Motor neuron (in vitro differentiated cells): ENCODE results near the gene OR4C13. TPM values are rescaled to one million over a fixed set of nuclear protein-coding genes. Genes with fewer than 3 reads are reported as not detected.
"Not testable (repeated sequence)": the region's sequence is repeated elsewhere in the genome, so short reads cannot be mapped to it uniquely, and the experiment has no call there.

ENCODE experiments used
- ATAC-seq, 8 experiments: fragments of 200-7000 bp; cut with Tn5 transposase; replicated peaks in 6 of 8; 2 replicates each; pipeline ENCODE4 v1.8.0; 2021; ENCODE audit warnings: mild to moderate bottlenecking in 8 of 8, moderate library complexity in 8 of 8
- H3K27ac ChIP-seq, 2 donors: fragments of 250-450 bp; sonication (Bioruptor Pico); 2 replicates each; pipeline ENCODE4 v1.9.0; 2021; ENCODE audit warnings: antibody characterized with exemption in 2 of 2, mild to moderate bottlenecking in 2 of 2, moderate library complexity in 1 of 2
- H3K4me1 ChIP-seq, 2 donors: fragments of 250-450 bp; sonication (Bioruptor Pico); replicated peaks in 1 of 2; 2 replicates each; pipeline ENCODE4 v1.6.1; 2021; ENCODE audit warnings: antibody characterized with exemption in 2 of 2, mild to moderate bottlenecking in 2 of 2, moderate library complexity in 1 of 2
- H3K4me3 ChIP-seq, 5 donors: fragments of 250-450 bp; sonication (Bioruptor Pico); 2 replicates each; pipeline ENCODE4 v1.9.0; 2021; ENCODE audit warnings: antibody characterized with exemption in 5 of 5, mild to moderate bottlenecking in 5 of 5, moderate library complexity in 4 of 5
- WGBS, 10 experiments: fragments of 450-650 bp; shearing (Covaris generic); methylation state at CpG; one replicate each; pipeline ENCODE4 v1.0.0; 2022; 5-methylcytosine and 5-hydroxymethylcytosine counted together
- in situ Hi-C, 9 experiments: fragments of 400-800 bp; cut with MboI; loops; one replicate each; pipeline ENCODE4 v1.15.0; 2021; ENCODE audit warnings: low sequenced_read_pairs in 9 of 9, low pct_unique_long_range_greater_than_20kb in 2 of 9; ENCODE audit not compliant: unreplicated experiment in 9 of 9
- total RNA-seq, 8 experiments: library from RNA; unstranded; fragments of 300-600 nt; gene quantifications; 2 replicates each; pipeline versions ENCODE4 v1.2.3 to v1.2.4, GENCODE V29; 2022

OR4C13 gene
- under 1 TPM in 1 of 8 experiments, not detected in 7; 0.76 TPM for total RNA-seq

GRCh38 chr11:49952091-49952490, at the start of gene OR4C13:
Gene OR4C13, plus strand, starts transcription at chr11:49952391. Its CDS starts 32 bp downstream, at chr11:49952423.
- ATAC-seq, result no peak
- Histone ChIP-seq H3K4me1 (no peaks in the 10 kb centered on the region), H3K27ac (no peak within 1 kb of the TSS), H3K4me3 (no peak within 1 kb of the TSS)
- WGBS, 10 experiments, result 0 to 89% (median 50%) methylated on average over 1 of the region's 1 CpG; no CpG with 5 or more reads in 1 of the 10 experiments
- in situ Hi-C loops, result no loop called here

GRCh38 chr11:49911516-49911915, 40.7 kb upstream of the OR4C13 start:
- H3K27ac ChIP-seq, H3K4me1 ChIP-seq, ATAC-seq, H3K4me3 ChIP-seq, in situ Hi-C loops: not testable (repeated sequence)
- 20% methylated on average over 1 of the region's 13 CpGs; no CpG with 5 or more reads in 9 of the 10 experiments for WGBS, 10 experiments

GRCh38 chr11:49948701-49949100, 3.5 kb upstream of the OR4C13 start:
- ATAC-seq, H3K27ac ChIP-seq, H3K4me1 ChIP-seq, H3K4me3 ChIP-seq, in situ Hi-C loops: not testable (repeated sequence)
- 0 to 100% (median 0%) methylated on average over 1 of the region's 1 CpG; no CpG with 5 or more reads in 7 of the 10 experiments for WGBS, 10 experiments

GRCh38 chr11:49973439-49973838, 21.2 kb downstream of the OR4C13 start:
- WGBS, 10 experiments, result 17 to 100% (median 56%) methylated on average over 2 to 4 of the region's 4 CpGs; no CpG with 5 or more reads in 2 of the 10 experiments
- H3K4me3 ChIP-seq, H3K4me1 ChIP-seq, H3K27ac ChIP-seq, ATAC-seq, in situ Hi-C loops: not testable (repeated sequence)

- WGBS, 10 experiments, result 0 to 17% (median 10%) methylated on average over 1 of the region's 1 CpG; no CpG with 5 or more reads in 7 of the 10 experiments
- H3K4me1 ChIP-seq, ATAC-seq, H3K27ac ChIP-seq, H3K4me3 ChIP-seq, in situ Hi-C loops: not testable (repeated sequence)
These were observed 30.2 kb downstream of the OR4C13 start, which contains the start of gene OR4C12 for GRCh38 chr11:49982435-49982834. Gene OR4C12, minus strand, starts transcription at chr11:49982535. Its CDS starts 34 bp downstream, at chr11:49982501.

- Histone ChIP-seq H3K27ac (no peak overlapping the region), H3K4me3 (no peak overlapping the region), H3K4me1 (no peaks in the 10 kb centered on the region)
- peak in 3 of 8 experiments; percentile 67 to 78 (median 74) for ATAC-seq
- in situ Hi-C loops, result no loop called here
- 0 to 74% (median 41%) methylated on average over 2 to 6 of the region's 6 CpGs for WGBS, 10 experiments
These were observed 43.4 kb downstream of the OR4C13 start for GRCh38 chr11:49995565-49995964.

Other genes starting within 250 kb of the OR4C13 start
- not detected for gene OR4C12, start 30.1 kb downstream of the OR4C13 start, total RNA-seq
- gene OR4C45, start 80.5 kb downstream of the OR4C13 start, total RNA-seq, result under 1 TPM in 1 of 8 experiments, not detected in 7; 0.57 TPM